ENCODE results near the gene OLFM2. TPM values are rescaled to one million over a fixed set of nuclear protein-coding genes. Genes with fewer than 3 reads are reported as not detected.
A peak's percentile ranks its signal among the peaks of the same experiment; 100 is the strongest.

Gene OLFM2
- total RNA-seq (ENCODE audit: low replicate concordance): 11.4 and 26.4 TPM in 2 replicates

DNA sequence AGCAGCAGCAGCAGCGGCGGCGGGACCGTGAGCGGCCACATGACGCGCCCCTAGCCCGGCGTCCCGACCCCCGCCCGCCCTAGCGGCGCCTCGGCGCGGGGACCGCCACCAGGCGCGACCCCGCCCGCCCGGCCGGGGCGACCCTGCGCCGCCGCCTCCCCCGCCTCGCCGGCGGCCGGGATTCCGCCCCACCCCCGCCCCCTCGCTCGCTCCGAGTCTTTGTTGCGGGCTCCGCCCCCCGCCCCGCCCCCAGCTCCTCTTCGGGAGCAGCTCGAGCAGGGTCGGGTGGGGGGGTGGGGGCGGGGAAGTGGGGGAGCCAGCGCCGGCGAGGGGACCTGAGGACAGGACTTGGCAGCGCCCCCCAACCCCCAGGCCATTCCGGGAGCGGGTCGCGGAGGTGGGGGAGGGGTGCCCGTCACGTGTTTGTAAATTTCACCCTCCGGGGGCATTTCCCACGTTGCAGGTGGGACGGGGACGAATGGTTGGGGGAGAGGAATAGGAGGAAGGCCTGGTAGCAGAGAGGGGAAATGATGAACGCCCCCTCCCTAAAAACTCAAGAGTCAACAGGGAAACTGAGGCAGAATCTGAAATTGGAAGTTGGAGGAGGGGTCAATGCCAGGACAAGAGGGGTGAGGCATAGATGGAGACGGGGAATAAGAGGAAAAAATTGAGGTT is at the start of gene OLFM2:
TSS of gene OLFM2 (minus strand) at position 190 of the 675 bp plus-strand sequence. CDS start at position 41, 149 bp downstream.
- Histone ChIP-seq H3K9me3 (ENCODE audit: low read depth) (no peaks in the 10 kb centered on the region), H3F3A (ENCODE audit: low read depth) (peaks cover 21% of the 10 kb centered on the region), H2AFZ (replicated peaks) (peak within 1 kb of the TSS; percentile 57), H3K4me1 (peaks cover 10% of the 10 kb centered on the region), H3K27me3 (peaks cover 33% of the 10 kb centered on the region), H3K9ac (no peak within 1 kb of the TSS), H3K4me3 (peak within 1 kb of the TSS; percentile 91), H3K79me2 (ENCODE audit: low read depth) (no peaks in the 10 kb centered on the region), H4K20me1 (ENCODE audit: low read depth) (peaks cover 7% of the 10 kb centered on the region), H3K27ac (no peak within 1 kb of the TSS), H3K4me2 (peak within 1 kb of the TSS; percentile 99), H3K36me3 (no peaks in the 10 kb centered on the region)
- no peaks in the 10 kb centered on the region for H3K36me3 Mint-ChIP-seq
- H3K27me3 Mint-ChIP-seq (ENCODE audit: insufficient read depth, low read depth): peaks cover 26% of the 10 kb centered on the region
- TF ChIP-seq, protein P1, sequence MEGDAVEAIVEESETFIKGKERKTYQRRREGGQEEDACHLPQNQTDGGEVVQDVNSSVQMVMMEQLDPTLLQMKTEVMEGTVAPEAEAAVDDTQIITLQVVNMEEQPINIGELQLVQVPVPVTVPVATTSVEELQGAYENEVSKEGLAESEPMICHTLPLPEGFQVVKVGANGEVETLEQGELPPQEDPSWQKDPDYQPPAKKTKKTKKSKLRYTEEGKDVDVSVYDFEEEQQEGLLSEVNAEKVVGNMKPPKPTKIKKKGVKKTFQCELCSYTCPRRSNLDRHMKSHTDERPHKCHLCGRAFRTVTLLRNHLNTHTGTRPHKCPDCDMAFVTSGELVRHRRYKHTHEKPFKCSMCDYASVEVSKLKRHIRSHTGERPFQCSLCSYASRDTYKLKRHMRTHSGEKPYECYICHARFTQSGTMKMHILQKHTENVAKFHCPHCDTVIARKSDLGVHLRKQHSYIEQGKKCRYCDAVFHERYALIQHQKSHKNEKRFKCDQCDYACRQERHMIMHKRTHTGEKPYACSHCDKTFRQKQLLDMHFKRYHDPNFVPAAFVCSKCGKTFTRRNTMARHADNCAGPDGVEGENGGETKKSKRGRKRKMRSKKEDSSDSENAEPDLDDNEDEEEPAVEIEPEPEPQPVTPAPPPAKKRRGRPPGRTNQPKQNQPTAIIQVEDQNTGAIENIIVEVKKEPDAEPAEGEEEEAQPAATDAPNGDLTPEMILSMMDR (IDR thresholded peaks at IDR 0.05): no peak
- TF ChIP-seq EZH2 (IDR thresholded peaks at IDR 0.05): no peak
- TF ChIP-seq EZH2phosphoT487 (IDR thresholded peaks at IDR 0.05): no peak
- H3K4me1 Mint-ChIP-seq: peaks cover 27% of the 10 kb centered on the region
- H3K4me3 Mint-ChIP-seq: peak within 1 kb of the TSS; percentile 95
- H3K27ac Mint-ChIP-seq: peak within 1 kb of the TSS; percentile 81
- peak; percentile 90 for DNase-seq (ENCODE audit: low spot score)
- no peaks in the 10 kb centered on the region for H3K9me3 Mint-ChIP-seq

DNA sequence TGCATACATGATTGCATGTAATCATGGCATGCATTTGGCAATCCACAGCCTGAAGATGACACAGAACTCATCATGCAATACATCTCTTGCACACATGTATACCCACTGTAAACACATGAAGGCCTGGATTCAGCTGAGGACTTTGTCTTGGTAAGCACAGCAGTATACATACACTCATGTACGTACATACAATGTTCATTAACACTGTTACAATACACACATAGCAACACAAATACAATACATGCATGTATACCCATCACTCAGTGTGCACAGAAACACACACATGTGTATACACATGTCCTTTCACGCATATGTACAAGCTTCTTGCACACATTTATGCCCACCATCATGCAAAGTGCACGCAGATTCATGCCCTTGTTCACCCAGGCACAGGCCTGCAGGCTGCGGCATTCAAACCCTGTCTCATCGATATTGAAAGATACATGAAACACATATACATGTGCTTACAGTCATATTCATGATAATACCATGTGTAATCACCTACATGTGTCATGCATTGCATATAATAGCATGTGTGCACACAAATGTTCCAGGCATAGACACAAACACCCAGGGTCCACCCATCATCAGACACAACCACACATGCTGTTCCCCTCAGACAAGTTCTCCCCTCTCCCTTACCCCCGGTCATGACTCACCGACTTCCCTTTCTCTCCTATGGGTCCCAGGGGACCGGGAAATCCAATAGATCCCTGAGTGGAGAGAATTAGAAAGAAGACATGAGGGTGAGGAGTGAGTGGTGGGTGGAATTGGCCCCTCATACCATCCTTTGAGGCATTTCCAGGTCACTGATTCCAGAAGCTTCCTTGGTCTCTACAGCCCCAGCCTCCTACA is 45.3 kb upstream of the OLFM2 start:
- no peak overlapping the region for H3K4me3 ChIP-seq
- Mint-ChIP-seq H3K27me3 (ENCODE audit: insufficient read depth, low read depth) (peaks cover 11% of the 10 kb centered on the region), H3K4me1 (peaks cover 20% of the 10 kb centered on the region), H3K4me3 (no peak overlapping the region), H3K36me3 (peaks cover 7% of the 10 kb centered on the region), H3K27ac (peak overlapping the region; percentile 13), H3K9me3 (no peaks in the 10 kb centered on the region)
- H3K9ac ChIP-seq: no peak overlapping the region
- H3K4me1 ChIP-seq: peaks cover 4% of the 10 kb centered on the region
- H3K4me2 ChIP-seq: no peak overlapping the region
- H4K20me1 ChIP-seq (ENCODE audit: low read depth): no peaks in the 10 kb centered on the region
- no peaks in the 10 kb centered on the region for H3K9me3 ChIP-seq (ENCODE audit: low read depth)
- no peak for DNase-seq (ENCODE audit: low spot score)
- TF ChIP-seq, protein P1 (IDR thresholded peaks at IDR 0.05): no peak
- TF ChIP-seq EZH2 (IDR thresholded peaks at IDR 0.05): no peak
- TF ChIP-seq EZH2phosphoT487 (IDR thresholded peaks at IDR 0.05): no peak
- H2AFZ ChIP-seq (replicated peaks): no peak overlapping the region
- no peaks in the 10 kb centered on the region for H3K79me2 ChIP-seq (ENCODE audit: low read depth)
- no peaks in the 10 kb centered on the region for H3K36me3 ChIP-seq
- H3K27me3 ChIP-seq: no peaks in the 10 kb centered on the region
- H3F3A ChIP-seq (ENCODE audit: low read depth): peaks cover 2% of the 10 kb centered on the region
- no peak overlapping the region for H3K27ac ChIP-seq

DNA sequence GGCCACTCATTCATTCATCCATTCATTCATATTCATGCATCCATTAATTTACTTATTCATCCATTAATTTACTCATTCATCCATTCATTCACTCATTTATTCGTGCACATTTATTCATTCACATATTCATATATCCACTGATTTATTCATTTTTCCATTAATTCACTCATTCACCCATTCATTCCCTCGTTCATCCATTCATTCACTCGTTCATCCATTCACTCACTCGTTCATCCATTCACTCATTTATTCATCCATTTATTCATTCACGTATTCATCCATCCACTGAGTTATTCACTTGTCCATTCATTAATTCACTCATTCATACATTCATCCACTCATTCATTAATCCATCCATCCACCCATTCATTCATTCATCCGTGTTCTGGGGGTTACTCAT is 35.8 kb upstream of the OLFM2 start:
- Mint-ChIP-seq H3K27me3 (ENCODE audit: insufficient read depth, low read depth) (peaks cover 15% of the 10 kb centered on the region), H3K4me1 (peaks cover 3% of the 10 kb centered on the region), H3K4me3 (peak overlapping the region; percentile 7), H3K9me3 (no peaks in the 10 kb centered on the region), H3K27ac (no peak overlapping the region), H3K36me3 (no peaks in the 10 kb centered on the region)
- Histone ChIP-seq H4K20me1 (ENCODE audit: low read depth) (no peaks in the 10 kb centered on the region), H3K4me1 (no peaks in the 10 kb centered on the region), H3K79me2 (ENCODE audit: low read depth) (no peaks in the 10 kb centered on the region), H3K9ac (no peak overlapping the region), H3F3A (ENCODE audit: low read depth) (no peaks in the 10 kb centered on the region), H3K36me3 (no peaks in the 10 kb centered on the region), H2AFZ (replicated peaks) (no peak overlapping the region), H3K27ac (no peak overlapping the region), H3K9me3 (ENCODE audit: low read depth) (no peaks in the 10 kb centered on the region), H3K4me3 (no peak overlapping the region), H3K4me2 (no peak overlapping the region), H3K27me3 (peaks cover 18% of the 10 kb centered on the region)
- no peak for DNase-seq (ENCODE audit: low spot score)
- TF ChIP-seq, protein P1 (IDR thresholded peaks at IDR 0.05): no peak
- TF ChIP-seq EZH2 (IDR thresholded peaks at IDR 0.05) (no peak), EZH2phosphoT487 (IDR thresholded peaks at IDR 0.05) (no peak)

Data from neural progenitor cell (in vitro differentiated cells).